C4-2B (cell line): Measurements from ENCODE around the gene IRAK1.

Experiments
- CTCF ChIP-seq: fragments of 450-650 bp; conservative IDR thresholded peaks from 2 replicates; pipeline ENCODE4 v1.5.1; 2017; ENCODE audit warnings: mild to moderate bottlenecking
- ZFX ChIP-seq: fragments of 450-650 bp; IDR thresholded peaks from 2 replicates; pipeline ENCODE4 v1.6.1; 2017

DNA sequence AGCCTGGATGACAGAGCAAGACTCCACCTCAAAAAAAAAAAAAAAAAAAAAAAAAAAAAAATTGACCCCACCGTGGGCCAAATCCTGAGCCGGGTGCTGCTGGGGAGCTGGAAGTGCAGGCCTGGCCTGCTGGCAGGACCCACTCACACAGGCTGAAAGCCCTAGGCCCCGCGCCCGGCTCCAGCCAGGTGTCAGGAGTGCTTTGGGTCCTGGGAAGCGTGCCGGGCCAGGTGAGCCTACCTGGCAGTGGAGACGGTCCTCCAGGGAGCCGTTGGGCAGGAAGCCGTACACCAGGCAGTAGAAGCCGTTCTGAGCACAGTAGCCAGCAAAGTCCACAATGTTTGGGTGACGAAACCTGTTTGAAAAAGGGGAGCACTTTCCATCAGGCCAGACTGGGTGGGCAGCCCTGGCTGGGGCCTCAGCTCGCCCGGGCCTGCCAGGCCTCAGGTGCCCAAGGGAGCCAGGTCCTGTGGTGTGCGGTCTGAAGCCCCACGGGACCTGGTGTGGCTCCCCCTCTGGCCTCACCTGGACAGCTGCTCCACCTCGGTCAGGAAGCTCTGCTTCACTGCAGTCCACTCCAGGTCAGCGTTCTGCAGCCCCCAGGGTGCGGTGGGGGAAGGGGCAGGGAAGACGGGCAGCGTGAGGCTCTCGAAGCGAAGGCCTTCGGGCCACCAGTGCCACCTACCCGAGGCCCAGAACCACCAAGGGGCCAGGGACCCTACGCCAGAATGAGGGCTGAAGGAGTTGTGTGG lies 1.8 kb downstream of the IRAK1 start:
- TF ChIP-seq CTCF: no peak
- no peak for TF ChIP-seq ZFX
